Lower lobe of right lung (tissue), 2 donors: ENCODE results near the gene LRRC4C. TPM values are rescaled to one million over a fixed set of nuclear protein-coding genes. Genes with fewer than 3 reads are reported as not detected.

Source experiments
- ATAC-seq, 2 donors: fragments of 200-7000 bp; cut with Tn5 transposase; one replicate each; pipeline ENCODE4 v1.9.1; 2020 to 2022; ENCODE audit warnings: mild to moderate bottlenecking in 2 of 2, moderate library complexity in 2 of 2
- DNase-seq: peaks from one replicate; pipeline ENCODE4 v3.0.0-alpha.2; 2020
- H3K27ac ChIP-seq: fragments of 200-600 bp; one replicate; pipeline ENCODE4 v1.8.0; 2022
- H3K27me3 ChIP-seq: fragments of 200-600 bp; one replicate; pipeline ENCODE4 v1.8.0; 2022; ENCODE audit warnings: low read depth
- H3K36me3 ChIP-seq: fragments of 200-600 bp; one replicate; pipeline ENCODE4 v1.8.0; 2022; ENCODE audit warnings: mild to moderate bottlenecking
- H3K4me1 ChIP-seq: fragments of 200-600 bp; one replicate; pipeline ENCODE4 v1.8.0; 2022
- H3K4me3 ChIP-seq: fragments of 200-600 bp; one replicate; pipeline ENCODE4 v1.8.0; 2022; ENCODE audit warnings: mild to moderate bottlenecking
- H3K9me3 ChIP-seq: fragments of 200-600 bp; one replicate; pipeline ENCODE4 v1.8.0; 2022
- intact Hi-C: fragments of 100-400 bp; cut with DNase I; formaldehyde crosslinking; loops from one replicate; pipeline ENCODE4 v1.11.0; 2022
- total RNA-seq: library from RNA; stranded (reverse); fragmentation: NEBNext Ultra II Directional; extraction: Animal tissue kit (Norgen Biotek cat#: 25700); gene quantifications from one replicate; pipeline ENCODE4 v1.2.1, GENCODE V29; 2021
- TF ChIP-seq, protein P1 (sequence below): fragments of 200-600 bp; IDR thresholded peaks from one replicate; pipeline ENCODE4 v1.8.0; 2022; ENCODE audit warnings: antibody characterized with exemption, mild to moderate bottlenecking
- donor health status: DM: no; HTN: yes; CAD: no; lungs with severe emphysema.

LRRC4C gene
- total RNA-seq, 1 donor from 2014 or later = 0.86 TPM

GRCh38 chr11:41018224-41018623 lies 441.2 kb downstream of the LRRC4C start:
- DNase-seq (no peak), ATAC-seq (no peak)
- Histone ChIP-seq H3K4me3 (no peak overlapping the region), H3K27me3 (no peaks in the 10 kb centered on the region), H3K27ac (no peak overlapping the region), H3K4me1 (no peaks in the 10 kb centered on the region), H3K36me3 (no peaks in the 10 kb centered on the region), H3K9me3 (no peaks in the 10 kb centered on the region)
- intact Hi-C loops = no loop called here
- TF ChIP-seq, protein P1, sequence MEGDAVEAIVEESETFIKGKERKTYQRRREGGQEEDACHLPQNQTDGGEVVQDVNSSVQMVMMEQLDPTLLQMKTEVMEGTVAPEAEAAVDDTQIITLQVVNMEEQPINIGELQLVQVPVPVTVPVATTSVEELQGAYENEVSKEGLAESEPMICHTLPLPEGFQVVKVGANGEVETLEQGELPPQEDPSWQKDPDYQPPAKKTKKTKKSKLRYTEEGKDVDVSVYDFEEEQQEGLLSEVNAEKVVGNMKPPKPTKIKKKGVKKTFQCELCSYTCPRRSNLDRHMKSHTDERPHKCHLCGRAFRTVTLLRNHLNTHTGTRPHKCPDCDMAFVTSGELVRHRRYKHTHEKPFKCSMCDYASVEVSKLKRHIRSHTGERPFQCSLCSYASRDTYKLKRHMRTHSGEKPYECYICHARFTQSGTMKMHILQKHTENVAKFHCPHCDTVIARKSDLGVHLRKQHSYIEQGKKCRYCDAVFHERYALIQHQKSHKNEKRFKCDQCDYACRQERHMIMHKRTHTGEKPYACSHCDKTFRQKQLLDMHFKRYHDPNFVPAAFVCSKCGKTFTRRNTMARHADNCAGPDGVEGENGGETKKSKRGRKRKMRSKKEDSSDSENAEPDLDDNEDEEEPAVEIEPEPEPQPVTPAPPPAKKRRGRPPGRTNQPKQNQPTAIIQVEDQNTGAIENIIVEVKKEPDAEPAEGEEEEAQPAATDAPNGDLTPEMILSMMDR = no peak

DNA sequence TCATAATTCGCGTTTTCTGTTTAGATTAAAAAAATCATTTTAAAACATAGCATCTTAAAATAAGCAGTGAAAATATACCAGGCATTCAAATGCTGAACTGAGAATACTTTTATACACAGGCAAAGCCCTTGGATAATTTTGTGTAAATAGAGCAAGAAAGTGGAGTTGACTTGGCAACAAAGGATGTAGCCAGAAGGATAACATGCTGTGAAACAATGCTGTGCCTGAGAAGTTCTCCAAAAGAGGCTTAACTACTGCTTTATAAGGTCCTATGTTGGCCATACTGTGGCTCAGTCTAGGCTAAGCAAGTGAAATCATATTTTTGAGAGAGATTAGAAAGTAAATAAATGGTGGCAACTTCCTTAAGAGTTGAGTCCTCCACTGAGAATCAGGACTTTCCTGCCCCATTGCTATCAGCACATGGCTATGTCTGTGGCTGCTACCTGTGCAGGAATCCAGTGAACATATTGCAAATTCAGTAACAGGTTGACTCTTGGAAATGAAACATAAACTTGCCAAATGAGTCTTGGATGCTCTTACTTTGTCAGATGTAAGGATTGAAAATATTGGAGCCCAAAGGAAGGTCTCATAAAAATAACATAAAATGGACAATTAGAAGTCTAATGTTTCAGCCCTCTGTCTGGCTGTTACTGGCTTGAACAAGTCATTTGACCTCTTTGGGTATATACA lies 448.9 kb downstream of the LRRC4C start:
- TF ChIP-seq, protein P1 = no peak
- H3K27me3 ChIP-seq = no peaks in the 10 kb centered on the region
- H3K9me3 ChIP-seq = no peaks in the 10 kb centered on the region
- no peaks in the 10 kb centered on the region for H3K36me3 ChIP-seq
- no peaks in the 10 kb centered on the region for H3K4me1 ChIP-seq
- intact Hi-C loops = no loop called here
- no peak overlapping the region for H3K4me3 ChIP-seq
- DNase-seq (no peak), ATAC-seq (no peak)
- H3K27ac ChIP-seq = no peak overlapping the region

- DNase-seq (no peak), ATAC-seq (no peak)
- Histone ChIP-seq H3K27ac (no peak overlapping the region), H3K36me3 (no peaks in the 10 kb centered on the region), H3K27me3 (no peaks in the 10 kb centered on the region), H3K4me1 (no peaks in the 10 kb centered on the region), H3K9me3 (no peaks in the 10 kb centered on the region), H3K4me3 (no peak overlapping the region)
- TF ChIP-seq, protein P1 = no peak
- intact Hi-C loops = no loop called here
Observed at GRCh38 chr11:41005986-41006385, 453.5 kb downstream of the LRRC4C start.

DNA sequence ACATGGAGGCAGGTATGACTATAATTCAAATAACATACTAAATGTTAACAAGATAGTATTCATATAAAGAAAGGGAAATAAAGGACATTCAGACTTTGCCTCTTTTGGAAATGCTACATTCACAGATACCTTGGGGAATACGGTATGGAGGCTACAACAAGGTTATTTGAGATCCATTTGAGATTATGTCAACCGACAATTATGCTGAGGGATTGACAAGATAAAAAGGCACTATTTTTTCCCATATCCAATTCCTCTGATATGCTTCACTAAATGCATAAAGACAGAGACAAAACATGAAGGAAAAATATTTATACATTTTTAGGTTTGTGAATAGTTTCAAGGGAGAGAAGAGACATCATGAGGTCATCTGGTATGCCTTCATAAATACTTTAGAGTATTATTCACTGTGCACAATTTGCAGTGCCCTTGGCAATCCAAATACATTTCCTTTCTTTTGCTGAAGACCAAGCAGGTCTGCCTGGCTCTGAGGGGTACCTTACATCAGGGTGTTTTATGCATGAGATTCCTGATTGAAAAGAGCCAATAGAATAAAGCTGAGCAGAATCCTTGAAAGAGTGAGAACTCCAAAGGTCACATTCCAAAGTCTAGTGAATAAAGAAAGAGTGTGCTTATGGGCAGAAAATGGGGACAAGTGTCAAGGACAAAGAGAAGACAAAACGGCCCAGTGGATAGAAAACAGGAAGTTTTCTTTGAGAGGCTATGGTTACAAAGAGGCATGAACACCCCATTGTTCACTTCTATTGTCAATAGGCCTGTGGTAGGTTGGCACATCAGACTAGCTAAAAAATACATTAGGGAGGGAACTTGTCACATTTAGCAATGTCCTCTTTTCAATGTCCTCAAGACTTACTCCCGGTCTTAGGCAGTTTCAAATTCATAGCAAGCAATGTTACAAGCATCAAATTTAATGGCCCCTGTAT lies 455.8 kb downstream of the LRRC4C start:
- Histone ChIP-seq H3K4me1 (no peaks in the 10 kb centered on the region), H3K9me3 (no peaks in the 10 kb centered on the region), H3K36me3 (no peaks in the 10 kb centered on the region), H3K27ac (no peak overlapping the region), H3K27me3 (no peaks in the 10 kb centered on the region), H3K4me3 (no peak overlapping the region)
- DNase-seq = no peak
- no peak for ATAC-seq
- intact Hi-C loops = no loop called here
- TF ChIP-seq, protein P1 = no peak

DNA sequence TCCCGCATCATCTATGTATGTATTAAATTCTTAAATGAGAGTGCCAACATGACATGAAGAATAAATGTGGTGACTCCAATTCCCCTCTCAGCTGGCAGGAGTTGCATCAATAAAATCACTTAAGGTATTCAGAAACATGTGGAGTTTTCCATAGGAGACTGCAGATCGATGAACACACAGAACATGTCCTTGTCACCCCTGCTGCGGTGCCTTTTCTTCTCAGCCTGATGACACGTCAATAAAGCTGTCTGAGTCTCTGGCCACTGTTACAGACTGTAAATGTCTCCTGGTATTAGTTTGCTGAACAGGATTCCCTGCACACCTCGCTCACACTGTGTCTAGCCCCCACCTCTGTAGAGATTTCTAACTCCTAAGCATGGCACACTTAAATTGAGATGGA lies 460.5 kb downstream of the LRRC4C start:
- H3K27me3 ChIP-seq = no peaks in the 10 kb centered on the region
- no peak overlapping the region for H3K27ac ChIP-seq
- no peak for DNase-seq
- TF ChIP-seq, protein P1 = no peak
- intact Hi-C loops = no loop called here
- no peaks in the 10 kb centered on the region for H3K4me1 ChIP-seq
- no peaks in the 10 kb centered on the region for H3K9me3 ChIP-seq
- no peak overlapping the region for H3K4me3 ChIP-seq
- no peak for ATAC-seq
- H3K36me3 ChIP-seq = no peaks in the 10 kb centered on the region
